Astrocyte (in vitro differentiated cells and primary cell): ENCODE results near the gene PEX26. TPM values are rescaled to one million over a fixed set of nuclear protein-coding genes. Genes with fewer than 3 reads are reported as not detected.

Source experiments
- DNase-seq: peaks from one replicate; pipeline ENCODE4 v3.0.0-alpha.2; 2010; ENCODE audit warnings: low read depth
- FAIRE-seq: peaks from 2 replicates; lab custom pipeline; 2011; peaks lifted over from hg19 to GRCh38; lab: Jason Lieb, UNC
- H2AFZ ChIP-seq: 2 replicates; pipeline ENCODE4 v1.6.0; 2012; ENCODE audit warnings: low read depth, low read length, inconsistent platforms
- H3K27ac ChIP-seq: 2 replicates; pipeline ENCODE4 v1.5.1; 2011; ENCODE audit warnings: low read depth, low read length, inconsistent platforms
- H3K27me3 ChIP-seq: 2 replicates; pipeline ENCODE4 v1.6.0; 2011; ENCODE audit warnings: low read length, inconsistent platforms; ENCODE audit not compliant: insufficient read depth
- H3K36me3 ChIP-seq: 2 replicates; pipeline ENCODE4 v1.5.1; 2011; ENCODE audit warnings: low read length, inconsistent platforms; ENCODE audit not compliant: insufficient read depth
- H3K4me1 ChIP-seq: 2 replicates; pipeline ENCODE4 v1.5.1; 2011; ENCODE audit warnings: low read length, inconsistent platforms; ENCODE audit not compliant: insufficient read depth
- H3K4me2 ChIP-seq: 2 replicates; pipeline ENCODE4 v1.6.0; 2012; ENCODE audit warnings: low read length, inconsistent platforms
- H3K4me3 ChIP-seq: 2 replicates; pipeline ENCODE4 v1.5.1; 2011; ENCODE audit warnings: low read depth, mild to moderate bottlenecking, low read length, inconsistent platforms; ENCODE audit not compliant: insufficient read depth
- H3K79me2 ChIP-seq: 2 replicates; pipeline ENCODE4 v1.6.0; 2012; ENCODE audit warnings: mild to moderate bottlenecking, low read length, inconsistent platforms; ENCODE audit not compliant: insufficient read depth
- H3K9ac ChIP-seq: 2 replicates; pipeline ENCODE4 v1.6.0; 2012; ENCODE audit warnings: mild to moderate bottlenecking, low read length, inconsistent platforms
- H3K9me3 ChIP-seq: 2 replicates; pipeline ENCODE4 v1.5.1; 2012; ENCODE audit warnings: low read depth, mild to moderate bottlenecking, low read length, inconsistent platforms; ENCODE audit not compliant: insufficient read depth
- H4K20me1 ChIP-seq: 2 replicates; pipeline ENCODE4 v1.6.0; 2012; ENCODE audit warnings: low read length, inconsistent platforms; ENCODE audit not compliant: insufficient read depth
- H3K27ac Mint-ChIP-seq: one replicate; pipeline ENCODE4 v1.8.0; 2021; ENCODE audit warnings: mild to moderate bottlenecking, mixed read lengths; ENCODE audit not compliant: unreplicated experiment
- H3K27me3 Mint-ChIP-seq: one replicate; pipeline ENCODE4 v1.8.0; 2021; ENCODE audit warnings: low read depth, mixed read lengths; ENCODE audit not compliant: unreplicated experiment
- H3K36me3 Mint-ChIP-seq: one replicate; pipeline ENCODE4 v1.8.0; 2021; ENCODE audit warnings: low read depth, mixed read lengths; ENCODE audit not compliant: unreplicated experiment
- H3K4me1 Mint-ChIP-seq: one replicate; pipeline ENCODE4 v1.8.0; 2021; ENCODE audit warnings: low read depth, mixed read lengths; ENCODE audit not compliant: unreplicated experiment
- H3K4me3 Mint-ChIP-seq: one replicate; pipeline ENCODE4 v1.8.0; 2021; ENCODE audit warnings: mild to moderate bottlenecking, moderate library complexity, mixed read lengths; ENCODE audit not compliant: unreplicated experiment
- H3K9me3 Mint-ChIP-seq: one replicate; pipeline ENCODE4 v1.8.0; 2021; ENCODE audit warnings: mild to moderate bottlenecking, mixed read lengths; ENCODE audit not compliant: unreplicated experiment
- EZH2 ChIP-seq: IDR thresholded peaks from 2 replicates; pipeline ENCODE4 v1.6.1; 2012; ENCODE audit warnings: mild to moderate bottlenecking, low read length, inconsistent platforms; ENCODE audit not compliant: insufficient read depth
- total RNA-seq: library from RNA; stranded (reverse); gene quantifications from 2 replicates; pipeline ENCODE4 v1.2.1, GENCODE V29; 2021
- TF ChIP-seq, protein P1 (sequence below): IDR thresholded peaks from 2 replicates; pipeline ENCODE4 v1.5.1; 2011; ENCODE audit warnings: low read depth, mild to moderate bottlenecking, inconsistent platforms, low read length, moderate library complexity; ENCODE audit not compliant: insufficient read depth

The PEX26 gene
- total RNA-seq, 1 donor from 2014 or later: 41.9 TPM

DNA sequence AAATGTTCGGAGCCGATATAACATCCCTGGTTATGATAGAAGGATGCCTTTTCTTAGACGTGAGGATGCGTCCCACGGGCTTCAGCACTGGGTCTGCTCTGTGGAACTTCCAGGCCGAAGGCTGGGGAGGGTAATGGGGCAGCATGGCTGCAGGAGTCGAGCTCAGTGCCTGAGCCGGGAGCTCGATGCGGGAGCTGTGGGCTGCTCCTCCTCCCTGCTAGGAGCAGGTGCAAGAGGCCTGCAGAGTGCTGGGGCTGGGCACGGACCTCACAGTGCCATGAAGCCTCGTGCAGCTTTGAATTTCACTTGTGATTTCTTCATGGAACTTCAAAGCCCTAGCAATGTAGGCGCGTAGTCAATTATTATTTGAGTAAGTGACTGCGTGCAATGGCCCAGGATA lies 38.8 kb downstream of the PEX26 start:
- TF ChIP-seq EZH2: no peak
- TF ChIP-seq, protein P1, sequence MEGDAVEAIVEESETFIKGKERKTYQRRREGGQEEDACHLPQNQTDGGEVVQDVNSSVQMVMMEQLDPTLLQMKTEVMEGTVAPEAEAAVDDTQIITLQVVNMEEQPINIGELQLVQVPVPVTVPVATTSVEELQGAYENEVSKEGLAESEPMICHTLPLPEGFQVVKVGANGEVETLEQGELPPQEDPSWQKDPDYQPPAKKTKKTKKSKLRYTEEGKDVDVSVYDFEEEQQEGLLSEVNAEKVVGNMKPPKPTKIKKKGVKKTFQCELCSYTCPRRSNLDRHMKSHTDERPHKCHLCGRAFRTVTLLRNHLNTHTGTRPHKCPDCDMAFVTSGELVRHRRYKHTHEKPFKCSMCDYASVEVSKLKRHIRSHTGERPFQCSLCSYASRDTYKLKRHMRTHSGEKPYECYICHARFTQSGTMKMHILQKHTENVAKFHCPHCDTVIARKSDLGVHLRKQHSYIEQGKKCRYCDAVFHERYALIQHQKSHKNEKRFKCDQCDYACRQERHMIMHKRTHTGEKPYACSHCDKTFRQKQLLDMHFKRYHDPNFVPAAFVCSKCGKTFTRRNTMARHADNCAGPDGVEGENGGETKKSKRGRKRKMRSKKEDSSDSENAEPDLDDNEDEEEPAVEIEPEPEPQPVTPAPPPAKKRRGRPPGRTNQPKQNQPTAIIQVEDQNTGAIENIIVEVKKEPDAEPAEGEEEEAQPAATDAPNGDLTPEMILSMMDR: no peak
- H2AFZ ChIP-seq: no peak overlapping the region
- no peaks in the 10 kb centered on the region for H3K9me3 ChIP-seq
- Mint-ChIP-seq H3K27ac (no peak overlapping the region), H3K4me3 (no peak overlapping the region), H3K27me3 (peaks cover 34% of the 10 kb centered on the region), H3K4me1 (peaks cover 14% of the 10 kb centered on the region), H3K36me3 (no peaks in the 10 kb centered on the region), H3K9me3 (peaks cover 3% of the 10 kb centered on the region)
- peaks cover 8% of the 10 kb centered on the region for H3K27me3 ChIP-seq
- H3K4me2 ChIP-seq: no peak overlapping the region
- no peaks in the 10 kb centered on the region for H4K20me1 ChIP-seq
- DNase-seq: no peak
- H3K27ac ChIP-seq: no peak overlapping the region
- no peaks in the 10 kb centered on the region for H3K36me3 ChIP-seq
- H3K4me1 ChIP-seq: no peaks in the 10 kb centered on the region
- no peaks in the 10 kb centered on the region for H3K79me2 ChIP-seq
- no peak overlapping the region for H3K4me3 ChIP-seq
- no peak for FAIRE-seq
- H3K9ac ChIP-seq: no peak overlapping the region

GRCh38 chr22:18118345-18118915 lies 40.6 kb downstream of the PEX26 start:
- H3K36me3 Mint-ChIP-seq: no peaks in the 10 kb centered on the region
- no peak overlapping the region for H2AFZ ChIP-seq
- H3K9ac ChIP-seq: no peak overlapping the region
- FAIRE-seq (no peak), DNase-seq (no peak)
- no peak overlapping the region for H3K27ac Mint-ChIP-seq
- no peaks in the 10 kb centered on the region for H4K20me1 ChIP-seq
- peaks cover 3% of the 10 kb centered on the region for H3K9me3 Mint-ChIP-seq
- peaks cover 14% of the 10 kb centered on the region for H3K4me1 Mint-ChIP-seq
- H3K9me3 ChIP-seq: no peaks in the 10 kb centered on the region
- no peak overlapping the region for H3K4me3 ChIP-seq
- H3K79me2 ChIP-seq: no peaks in the 10 kb centered on the region
- H3K4me1 ChIP-seq: no peaks in the 10 kb centered on the region
- H3K27me3 ChIP-seq: peaks cover under 1% of the 10 kb centered on the region
- H3K4me2 ChIP-seq: no peak overlapping the region
- H3K27me3 Mint-ChIP-seq: peaks cover 25% of the 10 kb centered on the region
- no peak overlapping the region for H3K4me3 Mint-ChIP-seq
- H3K36me3 ChIP-seq: no peaks in the 10 kb centered on the region
- no peak for TF ChIP-seq EZH2
- TF ChIP-seq, protein P1: no peak
- H3K27ac ChIP-seq: no peak overlapping the region

DNA sequence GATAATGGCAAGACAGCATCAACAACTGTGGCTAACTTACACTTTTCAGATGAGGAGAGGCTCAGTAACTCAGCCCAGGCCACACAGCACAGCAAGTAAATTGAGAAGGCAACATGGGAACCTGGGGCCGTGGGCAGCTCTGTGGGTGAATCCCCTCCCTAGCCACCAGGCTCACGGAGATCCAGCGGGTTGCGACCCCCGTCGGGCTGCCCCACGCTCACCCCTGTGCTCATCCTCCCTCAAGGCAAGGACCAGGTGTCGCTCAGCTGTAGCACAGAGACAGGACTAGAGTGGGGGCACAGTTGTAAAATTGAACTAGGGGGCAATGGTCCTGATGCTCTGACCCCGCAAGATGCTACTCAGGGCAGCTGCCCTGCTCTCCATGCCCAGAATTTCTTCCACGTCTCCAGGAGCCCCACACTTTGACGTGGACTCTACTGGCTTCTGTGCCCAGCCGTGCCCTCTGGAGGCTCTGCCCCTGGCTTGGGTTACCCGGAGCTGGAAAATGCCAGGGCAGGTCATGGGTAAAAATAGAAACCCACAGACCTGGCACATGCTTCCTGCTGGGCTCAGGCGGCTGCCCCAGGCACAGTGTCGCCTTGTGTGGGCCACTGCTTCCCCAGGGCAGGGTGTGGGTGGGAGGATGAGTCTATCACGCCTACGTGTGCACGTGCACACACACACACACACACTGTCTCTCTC lies 41.8 kb downstream of the PEX26 start:
- Histone ChIP-seq H2AFZ (no peak overlapping the region), H3K36me3 (no peaks in the 10 kb centered on the region), H3K4me3 (no peak overlapping the region), H3K4me1 (no peaks in the 10 kb centered on the region), H3K27me3 (no peaks in the 10 kb centered on the region), H3K9ac (no peak overlapping the region), H3K9me3 (no peaks in the 10 kb centered on the region), H3K79me2 (no peaks in the 10 kb centered on the region), H3K27ac (no peak overlapping the region), H3K4me2 (no peak overlapping the region), H4K20me1 (no peaks in the 10 kb centered on the region)
- no peak for DNase-seq
- no peak for FAIRE-seq
- Mint-ChIP-seq H3K4me3 (no peak overlapping the region), H3K9me3 (peaks cover 3% of the 10 kb centered on the region), H3K36me3 (no peaks in the 10 kb centered on the region), H3K27me3 (peaks cover 16% of the 10 kb centered on the region), H3K27ac (no peak overlapping the region), H3K4me1 (peaks cover 12% of the 10 kb centered on the region)
- TF ChIP-seq EZH2: no peak
- TF ChIP-seq, protein P1: no peak
